PC-3 (cell line): Measurements from ENCODE around the gene IGFL1. TPM values are rescaled to one million over a fixed set of nuclear protein-coding genes. Genes with fewer than 3 reads are reported as not detected.

Experiments
- ATAC-seq: fragments of 200-7000 bp; cut with Tn5 transposase; 2 replicates; pipeline ENCODE4 v1.9.1; 2020; ENCODE audit warnings: mild to moderate bottlenecking, moderate library complexity
- Bru-seq: library from RNA; stranded (reverse); fragments of 400-500 nt; gene quantifications from one replicate; lab custom pipeline; 2021; lab: Mats Ljungman, UMichigan
- BruChase-seq, 2 experiments: library from RNA; stranded (reverse); fragments of 400-500 nt; gene quantifications; one replicate each; lab custom pipeline; 2021; lab: Mats Ljungman, UMichigan
- BruUV-seq: library from RNA; stranded (reverse); fragments of 400-500 nt; replicated peaks from 2 replicates; lab custom pipeline; 2021; lab: Mats Ljungman, UMichigan
- CTCF ChIA-PET: fragments of 300-600 bp; sonication (Branson Sonifier 250); formaldehyde crosslinking; loops from one replicate; lab custom pipeline; 2022; ENCODE audit warnings: antibody characterized with exemption; lab: Charles Lee
- POLR2A ChIA-PET: fragments of 300-600 bp; sonication (Branson Sonifier 250); formaldehyde crosslinking; loops from one replicate; lab custom pipeline; 2022; ENCODE audit warnings: antibody characterized with exemption; ENCODE audit not compliant: unreplicated experiment; lab: Charles Lee
- DNase-seq: peaks from one replicate; pipeline ENCODE4 v3.0.0-alpha.2; 2015
- H2AFZ ChIP-seq: fragments of 300-600 bp; sonication (generic); 2 replicates; pipeline ENCODE4 v1.6.0; 2016; ENCODE audit warnings: antibody characterized with exemption, low read length
- H3F3A ChIP-seq: fragments of 300-600 bp; sonication (generic); one replicate; pipeline ENCODE4 v1.6.0; 2017; ENCODE audit warnings: antibody characterized with exemption, low read length, control low read depth, mild to moderate bottlenecking; ENCODE audit not compliant: unreplicated experiment
- H3K27ac ChIP-seq: fragments of 300-600 bp; sonication (generic); 2 replicates; pipeline ENCODE4 v1.5.1; 2016; ENCODE audit warnings: mild to moderate bottlenecking, low read length
- H3K27me3 ChIP-seq: fragments of 300-600 bp; sonication (generic); 2 replicates; pipeline ENCODE4 v1.6.1; 2016; ENCODE audit warnings: low read length, mixed read lengths
- H3K36me3 ChIP-seq: fragments of 300-600 bp; sonication (generic); 2 replicates; pipeline ENCODE4 v1.6.1; 2016; ENCODE audit warnings: low read depth, mixed run types, low read length, mixed read lengths
- H3K4me1 ChIP-seq: fragments of 300-600 bp; sonication (generic); 2 replicates; pipeline ENCODE4 v1.5.1; 2016; ENCODE audit warnings: low read length; ENCODE audit not compliant: insufficient read depth
- H3K4me2 ChIP-seq: fragments of 300-600 bp; sonication (generic); 2 replicates; pipeline ENCODE4 v1.6.0; 2016; ENCODE audit warnings: low read length
- H3K4me3 ChIP-seq: fragments of 300-600 bp; sonication (generic); 2 replicates; pipeline ENCODE4 v1.5.1; 2016; ENCODE audit warnings: mild to moderate bottlenecking, low read length, mixed read lengths
- H3K79me2 ChIP-seq: fragments of 300-600 bp; sonication (generic); 2 replicates; pipeline ENCODE4 v1.6.1; 2017; ENCODE audit warnings: low read length, mixed read lengths
- H3K9ac ChIP-seq: fragments of 300-600 bp; sonication (generic); 2 replicates; pipeline ENCODE4 v1.6.0; 2016; ENCODE audit warnings: mild to moderate bottlenecking, low read length
- H3K9me2 ChIP-seq: fragments of 300-600 bp; sonication (generic); replicated peaks from 2 replicates; pipeline ENCODE4 v1.6.1; 2016; ENCODE audit warnings: mixed run types, low read length, mixed read lengths
- H3K9me3 ChIP-seq: fragments of 300-600 bp; sonication (generic); 2 replicates; pipeline ENCODE4 v1.6.1; 2016; ENCODE audit warnings: low read length, mixed read lengths
- H4K20me1 ChIP-seq: fragments of 300-600 bp; sonication (generic); 2 replicates; pipeline ENCODE4 v1.6.1; 2016; ENCODE audit warnings: low read length, mixed read lengths
- CTCF ChIP-seq: fragments of 300-600 bp; sonication (generic); conservative IDR thresholded peaks from 2 replicates; pipeline ENCODE4 v1.5.1; 2017; ENCODE audit warnings: antibody characterized with exemption, low read depth, mild to moderate bottlenecking, low read length
- EZH2 ChIP-seq: fragments of 300-600 bp; sonication (generic); IDR thresholded peaks from one replicate; pipeline ENCODE4 v1.6.1; 2017; ENCODE audit warnings: antibody characterized with exemption, mild to moderate bottlenecking, low read length; ENCODE audit not compliant: unreplicated experiment
- EZH2phosphoT487 ChIP-seq: fragments of 300-600 bp; sonication (generic); IDR thresholded peaks from 2 replicates; pipeline ENCODE4 v1.6.1; 2018; ENCODE audit warnings: mild to moderate bottlenecking, antibody characterized with exemption, low read length, borderline replicate concordance
- intact Hi-C: fragments of 100-400 bp; cut with micrococcal nuclease; formaldehyde crosslinking; loops from 2 replicates; pipeline ENCODE4 v1.9.0; 2023
- long read RNA-seq: library from polyadenylated mRNA; unstranded; transcript quantifications from one replicate; pipeline ENCODE4 v2.0.0, GENCODE V29; 2021; ENCODE audit not compliant: unreplicated experiment
- total RNA-seq: library from RNA; depleted of rRNA; stranded (reverse); fragments of >200 nt; gene quantifications from 2 replicates; pipeline ENCODE4 v1.2.3, GENCODE V29; 2014; rRNA removed

The IGFL1 gene
- 0.77 TPM in 1 of 2 replicates, not detected in the other for total RNA-seq
- Bru-seq, nascent RNA, result percentile 19 among the genes with signal in this experiment
- BruChase-seq, experiment 1, labeled RNA remaining after a 6-hour chase, result percentile 22 among the genes with signal in this experiment
- not detected for BruChase-seq, experiment 2, labeled RNA remaining after a 2-hour chase
- long read RNA-seq, result 0 reads

GRCh38 chr19:46229442-46229841 is at the start of gene IGFL1:
Gene IGFL1 (plus strand): TSS chr19:46229742. CDS start chr19:46229775, 33 bp downstream.
- ChIA-PET POLR2A (no interaction called here), CTCF (no interaction called here)
- H3K4me3 ChIP-seq, result no peak within 1 kb of the TSS
- H3K4me2 ChIP-seq, result no peak within 1 kb of the TSS
- H3K27me3 ChIP-seq, result 0 out of 2 replicates have a peak, but pooled peaks cover 8% of the 10 kb centered on the region
- no peak for ATAC-seq
- H3K79me2 ChIP-seq, result no peaks in the 10 kb centered on the region
- no TSS peak for BruUV-seq
- no peaks in the 10 kb centered on the region for H3K9me2 ChIP-seq
- H3K27ac ChIP-seq, result no peak within 1 kb of the TSS
- no peak for DNase-seq
- no peak within 1 kb of the TSS for H3K9ac ChIP-seq
- H3K36me3 ChIP-seq, result no peaks in the 10 kb centered on the region
- H2AFZ ChIP-seq, result no peak within 1 kb of the TSS
- H3K9me3 ChIP-seq, result no peaks in the 10 kb centered on the region
- peaks cover 28% of the 10 kb centered on the region for H3K4me1 ChIP-seq
- intact Hi-C loops, result no loop called here
- no peak for TF ChIP-seq EZH2
- H3F3A ChIP-seq, result no peaks in the 10 kb centered on the region
- H4K20me1 ChIP-seq, result no peaks in the 10 kb centered on the region

GRCh38 chr19:46180701-46181387 is 48.7 kb upstream of the IGFL1 start:
- Histone ChIP-seq H2AFZ (0 out of 2 replicates have a peak overlapping the region, but pooled peaks have one; percentile 11), H3K27ac (peak overlapping the region; percentile 95), H3K9ac (peak overlapping the region; percentile 76), H3K36me3 (no peaks in the 10 kb centered on the region), H3K4me1 (peaks cover 28% of the 10 kb centered on the region), H3K4me2 (peak overlapping the region; percentile 70), H3K4me3 (peak overlapping the region; percentile 31; the same call in 1 of the 2 replicates), H4K20me1 (no peaks in the 10 kb centered on the region), H3F3A (no peaks in the 10 kb centered on the region), H3K9me2 (no peaks in the 10 kb centered on the region), H3K79me2 (no peaks in the 10 kb centered on the region), H3K27me3 (no peaks in the 10 kb centered on the region), H3K9me3 (no peaks in the 10 kb centered on the region)
- POLR2A ChIA-PET, result no interaction called here
- peak; percentile 82 for DNase-seq
- BruUV-seq, result no TSS peak
- CTCF ChIA-PET, result interaction anchor here (0.6 kb wide), 1 partner anchor 101 kb away, joined by 3 read pairs; no protein-coding TSS in a partner anchor
- TF ChIP-seq EZH2 (no peak), CTCF (no peak)
- peak; percentile 78 for ATAC-seq
- intact Hi-C loops, result no loop called here

- Histone ChIP-seq H3F3A (no peaks in the 10 kb centered on the region), H3K27me3 (no peaks in the 10 kb centered on the region), H4K20me1 (no peaks in the 10 kb centered on the region), H3K36me3 (no peaks in the 10 kb centered on the region), H3K4me1 (peaks cover 28% of the 10 kb centered on the region), H3K27ac (peak overlapping the region; percentile 95), H3K9ac (peak overlapping the region; percentile 76), H2AFZ (0 out of 2 replicates have a peak overlapping the region, but pooled peaks have one; percentile 11), H3K4me3 (peak overlapping the region; percentile 31; the same call in 1 of the 2 replicates), H3K79me2 (no peaks in the 10 kb centered on the region), H3K9me2 (no peaks in the 10 kb centered on the region), H3K9me3 (no peaks in the 10 kb centered on the region), H3K4me2 (peak overlapping the region; percentile 70)
- peak; percentile 52 for DNase-seq
- POLR2A ChIA-PET, result no interaction called here
- ATAC-seq, result peak; percentile 71
- CTCF ChIA-PET, result no interaction called here
- BruUV-seq, result no TSS peak
- TF ChIP-seq EZH2, result no peak
- TF ChIP-seq CTCF, result no peak
- no peak for TF ChIP-seq EZH2phosphoT487
- intact Hi-C loops, result no loop called here
Observed at GRCh38 chr19:46181388-46181779, 48.2 kb upstream of the IGFL1 start.
